Measurements from ENCODE around the gene DVL1. TPM values are rescaled to one million over a fixed set of nuclear protein-coding genes. Genes with fewer than 3 reads are reported as not detected.

The DVL1 gene
- total and polyA plus RNA-seq, 2 of the 13 experiments (the other 11 are each of a cell fraction or from before 2014, with no cell fraction given) = 30.8 to 60.4 TPM

GRCh38 chr1:1358433-1359271 is 9.4 kb upstream of the DVL1 start, which contains the start of gene MXRA8 (continued):
- TF ChIP-seq RBFOX2 (IDR thresholded peaks at IDR 0.05; ENCODE audit: low read depth, low read length) (peak; percentile 72), GABPA (IDR thresholded peaks at IDR 0.05; ENCODE audit: low read depth, low read length) (no peak), GABPA (CRISPR knock-in tag; IDR thresholded peaks at IDR 0.05; ENCODE audit: low read depth) (no peak), JDP2 (CRISPR knock-in tag; IDR thresholded peaks at IDR 0.05; ENCODE audit: borderline replicate concordance) (no peak), ZNF761 (CRISPR knock-in tag; conservative IDR thresholded peaks at IDR 0.05) (0 out of 2 replicates have a peak, but pooled peaks have one; percentile 32), WIZ (CRISPR knock-in tag; IDR thresholded peaks at IDR 0.05) (no peak), SMAD3 (CRISPR knock-in tag; IDR thresholded peaks at IDR 0.05) (no peak), EEA1 (CRISPR knock-in tag; IDR thresholded peaks at IDR 0.05; ENCODE audit: borderline replicate concordance) (no peak), CCDC6 (CRISPR knock-in tag; IDR thresholded peaks at IDR 0.05) (no peak), MLXIP (CRISPR knock-in tag; IDR thresholded peaks at IDR 0.05; ENCODE audit: borderline replicate concordance) (no peak), ZNF781 (CRISPR knock-in tag; IDR thresholded peaks at IDR 0.05; ENCODE audit: borderline replicate concordance, not compliant biosample characterization) (peak; percentile 42), CBX5 (CRISPR knock-in tag; IDR thresholded peaks at IDR 0.05; ENCODE audit: borderline replicate concordance) (0 out of 2 replicates have a peak, but pooled peaks have one; percentile 59), HOXA5 (CRISPR knock-in tag; IDR thresholded peaks at IDR 0.05) (no peak), ZNF558 (CRISPR knock-in tag; IDR thresholded peaks at IDR 0.05; ENCODE audit: borderline replicate concordance) (0 out of 2 replicates have a peak, but pooled peaks have one; percentile 9), THRA (CRISPR knock-in tag; IDR thresholded peaks at IDR 0.05; ENCODE audit: borderline replicate concordance) (no peak), SKI (IDR thresholded peaks at IDR 0.05; ENCODE audit: partially characterized antibody) (no peak), HOXA9 (CRISPR knock-in tag; IDR thresholded peaks at IDR 0.05; ENCODE audit: borderline replicate concordance) (no peak), ZGPAT (CRISPR knock-in tag; IDR thresholded peaks at IDR 0.05) (peak; percentile 80; the same call in 1 of the 2 replicates), ZNF441 (CRISPR knock-in tag; IDR thresholded peaks at IDR 0.05; ENCODE audit: borderline replicate concordance) (no peak), KDM1A (CRISPR knock-in tag; IDR thresholded peaks at IDR 0.05) (no peak), ZNF598 (CRISPR knock-in tag; IDR thresholded peaks at IDR 0.05; ENCODE audit: borderline replicate concordance) (no peak), ZNF782 (CRISPR knock-in tag; IDR thresholded peaks at IDR 0.05; ENCODE audit: borderline replicate concordance) (no peak), BRCA1 (CRISPR knock-in tag; IDR thresholded peaks at IDR 0.05) (no peak), ZNF10 (CRISPR knock-in tag; IDR thresholded peaks at IDR 0.05; ENCODE audit: borderline replicate concordance, low read depth) (no peak)

Measured in HepG2 (cell line).